Chondrocyte (in vitro differentiated cells): ENCODE data around the gene FARP1. TPM values are rescaled to one million over a fixed set of nuclear protein-coding genes. Genes with fewer than 3 reads are reported as not detected.

Experiments used
- DNase-seq: peaks from one replicate; pipeline ENCODE4 v3.0.0; 2021; ENCODE audit warnings: mixed read lengths, low spot score
- H3K27ac Mint-ChIP-seq: one replicate; pipeline ENCODE4 v1.8.0; 2021; ENCODE audit warnings: mild to moderate bottlenecking, moderate library complexity, mixed read lengths; ENCODE audit not compliant: unreplicated experiment
- H3K27me3 Mint-ChIP-seq: 2 replicates; pipeline ENCODE4 v1.8.0; 2021; ENCODE audit warnings: low read depth, mixed read lengths
- H3K36me3 Mint-ChIP-seq: 2 replicates; pipeline ENCODE4 v1.8.0; 2021; ENCODE audit warnings: low read depth, mixed read lengths
- H3K4me1 Mint-ChIP-seq: 2 replicates; pipeline ENCODE4 v1.8.0; 2021; ENCODE audit warnings: low read depth, mild to moderate bottlenecking, mixed read lengths
- H3K4me3 Mint-ChIP-seq: one replicate; pipeline ENCODE4 v1.8.0; 2021; ENCODE audit warnings: mild to moderate bottlenecking, moderate library complexity, mixed read lengths; ENCODE audit not compliant: unreplicated experiment
- H3K9me3 Mint-ChIP-seq: 2 replicates; pipeline ENCODE4 v1.8.0; 2021; ENCODE audit warnings: low read depth, mixed read lengths
- total RNA-seq: library from RNA; stranded (reverse); gene quantifications from 3 replicates; pipeline ENCODE4 v1.2.1, GENCODE V29; 2021
- TF ChIP-seq, protein P1 (sequence below): fragments of 200-600 bp; sonication (generic); IDR thresholded peaks from 2 replicates; pipeline ENCODE4 v1.5.0; 2021; ENCODE audit warnings: antibody characterized with exemption, mild to moderate bottlenecking, moderate library complexity

Gene FARP1
- total RNA-seq, 1 donor from 2014 or later, result 331 TPM

DNA sequence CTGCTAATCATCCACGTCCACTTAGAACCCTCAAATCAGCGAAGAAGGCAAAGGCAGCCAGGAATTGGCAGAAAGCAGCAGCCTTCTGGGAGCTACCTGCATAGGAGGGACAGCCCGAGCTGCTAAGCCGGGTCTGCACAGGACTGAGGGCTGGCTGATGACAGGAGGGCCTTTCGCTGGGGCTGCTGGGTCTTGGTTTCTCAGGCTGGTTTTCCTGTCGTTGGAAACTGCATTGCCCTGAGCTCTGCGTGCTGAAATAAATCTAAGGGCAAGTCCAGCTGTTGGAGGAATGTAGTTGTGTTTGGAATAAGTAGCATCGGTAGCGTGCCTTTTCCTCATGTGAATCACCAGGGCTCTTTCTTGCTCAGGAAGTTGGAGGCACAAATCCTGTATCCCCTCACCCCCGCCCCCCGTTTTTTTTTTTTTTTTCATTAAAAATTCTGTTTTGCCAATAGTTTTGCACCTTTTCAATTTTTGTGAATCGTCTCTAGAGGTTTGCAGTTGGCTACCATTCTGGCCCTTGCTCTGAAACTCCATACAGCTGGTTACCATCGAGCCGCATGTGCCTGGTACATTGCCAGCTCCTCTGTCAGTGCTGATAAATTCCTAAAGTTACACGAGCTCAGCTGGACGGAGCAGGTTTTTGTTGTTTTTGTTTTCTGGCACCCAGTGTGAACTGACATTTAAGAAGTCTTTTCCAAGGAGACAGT lies 228.1 kb downstream of the FARP1 start:
- H3K27me3 Mint-ChIP-seq, result no peaks in the 10 kb centered on the region
- peak overlapping the region; percentile 40 for H3K4me3 Mint-ChIP-seq
- peak overlapping the region; percentile 95 for H3K27ac Mint-ChIP-seq
- TF ChIP-seq, protein P1, sequence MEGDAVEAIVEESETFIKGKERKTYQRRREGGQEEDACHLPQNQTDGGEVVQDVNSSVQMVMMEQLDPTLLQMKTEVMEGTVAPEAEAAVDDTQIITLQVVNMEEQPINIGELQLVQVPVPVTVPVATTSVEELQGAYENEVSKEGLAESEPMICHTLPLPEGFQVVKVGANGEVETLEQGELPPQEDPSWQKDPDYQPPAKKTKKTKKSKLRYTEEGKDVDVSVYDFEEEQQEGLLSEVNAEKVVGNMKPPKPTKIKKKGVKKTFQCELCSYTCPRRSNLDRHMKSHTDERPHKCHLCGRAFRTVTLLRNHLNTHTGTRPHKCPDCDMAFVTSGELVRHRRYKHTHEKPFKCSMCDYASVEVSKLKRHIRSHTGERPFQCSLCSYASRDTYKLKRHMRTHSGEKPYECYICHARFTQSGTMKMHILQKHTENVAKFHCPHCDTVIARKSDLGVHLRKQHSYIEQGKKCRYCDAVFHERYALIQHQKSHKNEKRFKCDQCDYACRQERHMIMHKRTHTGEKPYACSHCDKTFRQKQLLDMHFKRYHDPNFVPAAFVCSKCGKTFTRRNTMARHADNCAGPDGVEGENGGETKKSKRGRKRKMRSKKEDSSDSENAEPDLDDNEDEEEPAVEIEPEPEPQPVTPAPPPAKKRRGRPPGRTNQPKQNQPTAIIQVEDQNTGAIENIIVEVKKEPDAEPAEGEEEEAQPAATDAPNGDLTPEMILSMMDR, result no peak
- H3K4me1 Mint-ChIP-seq, result peaks cover 59% of the 10 kb centered on the region
- peaks cover 8% of the 10 kb centered on the region for H3K9me3 Mint-ChIP-seq
- peaks cover 23% of the 10 kb centered on the region for H3K36me3 Mint-ChIP-seq
- no peak for DNase-seq

DNA sequence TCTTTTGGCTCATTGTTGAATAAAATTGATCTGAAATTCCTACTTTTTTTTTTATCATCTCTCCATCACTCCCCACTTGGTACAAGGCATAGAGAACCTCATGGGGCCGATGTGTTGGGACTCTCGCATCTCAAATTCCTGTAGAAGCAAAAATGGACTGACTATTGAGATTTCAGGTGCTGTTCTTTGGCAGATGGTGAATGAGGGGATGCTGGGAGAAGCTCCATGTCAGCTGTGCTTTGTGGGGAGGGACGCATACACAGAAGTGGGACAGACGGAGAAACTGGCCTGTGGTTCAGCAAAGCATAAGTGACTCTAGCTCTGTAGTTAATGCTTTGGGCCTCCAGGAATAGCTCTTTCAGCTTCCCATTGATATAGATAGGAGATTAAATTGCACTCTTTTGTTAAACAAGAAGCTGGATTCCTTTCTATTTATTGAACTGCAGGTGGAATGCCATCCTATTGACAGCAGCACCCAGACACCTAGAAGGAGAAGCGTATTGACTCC lies 228.7 kb downstream of the FARP1 start:
- Mint-ChIP-seq H3K4me1 (peaks cover 53% of the 10 kb centered on the region), H3K27ac (peak overlapping the region; percentile 95), H3K9me3 (peaks cover 10% of the 10 kb centered on the region), H3K36me3 (peaks cover 28% of the 10 kb centered on the region), H3K27me3 (no peaks in the 10 kb centered on the region), H3K4me3 (peak overlapping the region; percentile 17)
- DNase-seq, result no peak
- TF ChIP-seq, protein P1, result no peak

DNA sequence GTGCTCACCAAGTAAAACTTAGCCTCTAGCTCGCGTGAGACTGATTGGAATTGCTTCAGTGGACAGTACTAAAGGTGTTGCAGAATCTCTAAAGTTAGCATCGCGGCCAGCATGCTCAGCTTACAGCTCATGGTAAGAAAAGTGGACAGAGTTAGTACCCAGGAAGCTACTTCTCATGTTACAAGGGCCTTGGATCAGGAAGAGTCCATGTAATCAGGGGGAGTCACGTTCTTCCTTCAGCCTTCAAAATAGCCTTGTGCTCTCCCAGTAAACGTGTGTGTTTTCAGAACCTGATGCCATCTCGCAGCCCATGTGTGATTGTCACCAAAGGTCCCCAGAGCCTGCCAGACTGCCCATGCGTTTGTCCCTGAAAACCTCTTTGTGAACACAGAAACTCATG lies 230.0 kb downstream of the FARP1 start:
- no peaks in the 10 kb centered on the region for H3K27me3 Mint-ChIP-seq
- TF ChIP-seq, protein P1, result no peak
- H3K4me1 Mint-ChIP-seq, result peaks cover 51% of the 10 kb centered on the region
- peak overlapping the region; percentile 94 for H3K27ac Mint-ChIP-seq
- DNase-seq, result no peak
- H3K36me3 Mint-ChIP-seq, result peaks cover 34% of the 10 kb centered on the region
- H3K9me3 Mint-ChIP-seq, result peaks cover 10% of the 10 kb centered on the region
- H3K4me3 Mint-ChIP-seq, result no peak overlapping the region

- no peaks in the 10 kb centered on the region for H3K27me3 Mint-ChIP-seq
- no peak overlapping the region for H3K4me3 Mint-ChIP-seq
- DNase-seq, result no peak
- peaks cover 42% of the 10 kb centered on the region for H3K4me1 Mint-ChIP-seq
- peaks cover 28% of the 10 kb centered on the region for H3K36me3 Mint-ChIP-seq
- TF ChIP-seq, protein P1, result no peak
- peak overlapping the region; percentile 43 for H3K27ac Mint-ChIP-seq
- H3K9me3 Mint-ChIP-seq, result peaks cover 10% of the 10 kb centered on the region
Measured at GRCh38 chr13:98374750-98375149, 231.9 kb downstream of the FARP1 start.

DNA sequence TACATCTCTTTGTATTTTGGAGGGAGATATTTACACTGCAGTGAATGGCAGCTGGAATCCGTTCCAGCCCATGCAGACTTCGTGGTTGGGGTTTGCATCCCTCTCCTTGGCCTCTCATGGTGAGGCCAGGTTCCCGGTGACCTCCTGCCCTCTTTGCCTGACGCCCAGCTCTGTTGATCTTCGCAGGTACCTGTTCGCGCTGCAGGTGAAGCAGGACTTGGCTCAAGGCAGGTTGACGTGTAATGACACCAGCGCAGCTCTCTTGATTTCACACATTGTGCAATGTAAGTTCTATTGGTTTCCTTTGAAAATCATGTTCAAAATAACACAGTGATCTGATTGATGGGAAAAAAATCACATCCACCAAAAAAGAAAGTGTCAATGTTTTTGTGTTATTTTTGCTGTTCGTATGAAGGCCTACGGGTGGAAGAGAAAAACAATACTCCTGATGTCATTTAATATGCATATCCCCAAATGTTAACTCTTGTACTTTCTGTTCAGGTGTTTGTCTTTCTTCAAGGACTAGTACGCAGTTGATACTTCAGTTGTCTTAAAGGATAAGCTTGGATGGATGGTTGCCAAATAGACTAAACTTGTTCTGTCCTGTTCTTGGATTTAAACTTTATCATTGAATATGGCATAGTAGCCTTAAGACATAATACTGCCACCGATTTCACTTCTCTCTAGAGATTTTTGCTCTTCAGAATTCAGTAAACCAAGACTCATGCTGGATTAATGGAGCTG lies 234.9 kb downstream of the FARP1 start:
- H3K4me3 Mint-ChIP-seq, result no peak overlapping the region
- TF ChIP-seq, protein P1, result no peak
- no peaks in the 10 kb centered on the region for H3K27me3 Mint-ChIP-seq
- H3K9me3 Mint-ChIP-seq, result peaks cover 10% of the 10 kb centered on the region
- no peak for DNase-seq
- peaks cover 11% of the 10 kb centered on the region for H3K4me1 Mint-ChIP-seq
- peaks cover 31% of the 10 kb centered on the region for H3K36me3 Mint-ChIP-seq
- H3K27ac Mint-ChIP-seq, result no peak overlapping the region
